ENCODE data around the gene ELL2. TPM values are rescaled to one million over a fixed set of nuclear protein-coding genes. Genes with fewer than 3 reads are reported as not detected.
A peak's percentile ranks its signal among the peaks of the same experiment; 100 is the strongest.

The ELL2 gene
- total RNA-seq, 2 experiments from 2014 or later: 11.6 to 15.0 TPM

DNA sequence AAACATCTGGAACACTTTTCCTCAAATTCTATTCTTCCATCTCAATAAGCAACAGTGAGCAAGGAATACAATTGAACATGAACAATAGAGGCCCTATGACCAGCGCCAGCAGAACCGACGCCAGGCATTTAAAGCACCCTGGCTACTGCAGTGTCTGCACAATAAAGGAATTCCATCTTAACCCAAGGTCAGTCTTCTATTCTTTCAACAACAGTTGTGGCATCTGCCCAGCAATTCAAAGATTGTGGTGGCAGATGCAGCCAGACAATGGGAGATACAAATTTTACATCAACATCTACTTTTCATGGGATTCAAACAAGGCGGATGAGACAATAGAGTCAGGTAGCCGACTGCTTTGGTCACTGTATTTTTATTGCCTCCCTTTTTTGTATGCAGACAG lies 65.9 kb downstream of the ELL2 start:
- ATAC-seq (ENCODE audit: low read depth) (no peak), DNase-seq (no peak)
- Mint-ChIP-seq H3K36me3 (peaks cover 12% of the 10 kb centered on the region), H3K27ac (no peak overlapping the region), H3K27me3 (no peaks in the 10 kb centered on the region), H3K4me1 (no peaks in the 10 kb centered on the region), H3K4me3 (no peak overlapping the region), H3K9me3 (no peaks in the 10 kb centered on the region)
- POLR2A ChIA-PET: no interaction called here

DNA sequence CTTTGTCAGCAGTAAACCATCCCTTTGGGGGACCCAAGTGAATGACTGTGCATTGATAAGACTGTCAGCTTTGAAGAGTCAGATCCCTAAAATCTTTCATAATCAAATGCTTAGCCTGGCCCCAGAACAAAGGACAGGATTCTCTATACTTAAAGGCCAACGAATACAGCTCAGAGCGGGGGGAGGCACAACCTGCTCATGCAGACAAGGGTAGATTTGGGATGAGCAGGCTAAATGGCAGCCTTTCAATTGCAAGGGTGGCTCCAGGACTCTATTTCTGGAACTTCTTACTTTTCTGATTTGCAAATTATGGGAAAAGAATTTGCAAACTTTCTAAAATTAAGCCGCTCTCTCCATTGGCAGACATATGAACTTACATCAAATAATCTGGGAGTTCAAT lies 66.4 kb downstream of the ELL2 start:
- no peak for ATAC-seq (ENCODE audit: low read depth)
- DNase-seq: no peak
- Mint-ChIP-seq H3K27ac (no peak overlapping the region), H3K4me1 (no peaks in the 10 kb centered on the region), H3K36me3 (peaks cover 12% of the 10 kb centered on the region), H3K27me3 (no peaks in the 10 kb centered on the region), H3K9me3 (no peaks in the 10 kb centered on the region), H3K4me3 (no peak overlapping the region)
- POLR2A ChIA-PET: no interaction called here

DNA sequence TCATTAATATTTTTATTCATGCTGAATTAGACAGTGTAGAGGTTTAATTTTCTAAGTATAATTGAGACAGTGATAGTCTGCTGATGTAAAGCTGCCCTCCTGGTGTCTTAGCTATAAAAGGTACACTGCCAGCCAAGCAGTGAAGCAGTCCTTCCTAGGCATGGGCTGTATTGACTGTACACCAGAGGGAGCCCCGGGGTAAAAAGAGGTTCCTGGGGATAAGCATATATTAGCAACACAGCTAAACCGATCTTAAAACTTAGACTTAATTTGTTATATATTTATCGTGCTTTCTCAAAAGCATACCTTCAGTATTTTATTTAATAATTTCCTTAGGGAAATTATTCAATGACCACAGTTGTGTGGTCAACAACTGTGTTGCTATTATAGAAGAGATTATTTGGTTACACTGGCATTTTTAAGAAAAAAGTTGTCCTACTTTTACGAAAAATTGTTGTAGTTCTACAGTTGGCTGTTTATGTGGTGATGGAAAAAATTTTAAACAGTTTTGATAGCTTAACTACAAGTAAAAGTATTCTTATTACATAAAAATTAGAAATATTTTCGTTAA lies 68.8 kb downstream of the ELL2 start:
- no peak overlapping the region for H3K4me3 Mint-ChIP-seq
- no peaks in the 10 kb centered on the region for H3K4me1 Mint-ChIP-seq
- POLR2A ChIA-PET: no interaction called here
- peaks cover 7% of the 10 kb centered on the region for H3K36me3 Mint-ChIP-seq
- no peak overlapping the region for H3K27ac Mint-ChIP-seq
- no peaks in the 10 kb centered on the region for H3K27me3 Mint-ChIP-seq
- ATAC-seq (ENCODE audit: low read depth): peak; percentile 60
- no peaks in the 10 kb centered on the region for H3K9me3 Mint-ChIP-seq
- DNase-seq: no peak

DNA sequence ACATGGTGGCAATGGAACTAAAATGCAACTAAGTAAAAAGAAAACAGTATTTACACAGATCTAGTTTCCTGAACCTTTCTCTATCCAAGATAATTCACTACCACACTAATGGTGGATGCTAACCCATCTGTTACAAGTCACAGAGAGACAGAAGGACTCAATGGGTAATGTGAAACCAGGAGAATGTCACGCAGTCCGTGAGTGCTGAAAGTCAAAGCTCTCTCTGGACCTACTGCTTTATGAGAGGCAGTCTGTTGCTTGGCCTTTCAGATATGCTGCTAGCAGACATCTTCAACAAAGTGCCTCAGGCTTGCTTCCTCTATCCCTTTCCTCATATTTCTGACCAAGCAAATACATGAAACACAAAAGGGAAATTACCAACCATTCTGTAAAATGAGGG lies 70.2 kb downstream of the ELL2 start:
- Mint-ChIP-seq H3K4me3 (no peak overlapping the region), H3K36me3 (peaks cover 11% of the 10 kb centered on the region), H3K9me3 (no peaks in the 10 kb centered on the region), H3K4me1 (no peaks in the 10 kb centered on the region), H3K27me3 (no peaks in the 10 kb centered on the region), H3K27ac (no peak overlapping the region)
- DNase-seq (no peak), ATAC-seq (ENCODE audit: low read depth) (no peak)
- POLR2A ChIA-PET: no interaction called here

DNA sequence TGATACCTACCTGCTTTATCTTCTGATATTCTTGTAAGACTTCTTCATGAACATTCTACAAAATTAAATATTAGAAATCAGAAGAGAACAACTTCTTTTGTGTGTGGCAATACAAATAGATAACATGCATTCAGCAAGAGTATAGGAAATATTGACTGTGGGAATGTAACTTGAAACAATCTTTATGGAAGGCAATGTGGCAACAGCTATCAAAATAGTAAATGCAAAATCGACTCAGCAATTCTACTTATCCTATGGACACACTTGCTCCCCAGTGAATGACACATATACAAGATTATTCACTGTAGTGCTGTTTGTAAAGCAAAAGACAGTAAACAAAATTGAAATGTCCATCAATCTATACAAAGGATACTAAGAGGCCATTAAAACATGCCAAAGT lies 72.6 kb downstream of the ELL2 start:
- Mint-ChIP-seq H3K4me3 (no peak overlapping the region), H3K27ac (no peak overlapping the region), H3K4me1 (no peaks in the 10 kb centered on the region), H3K27me3 (no peaks in the 10 kb centered on the region), H3K36me3 (peaks cover 9% of the 10 kb centered on the region), H3K9me3 (no peaks in the 10 kb centered on the region)
- POLR2A ChIA-PET: no interaction called here
- ATAC-seq (ENCODE audit: low read depth): no peak
- no peak for DNase-seq

DNA sequence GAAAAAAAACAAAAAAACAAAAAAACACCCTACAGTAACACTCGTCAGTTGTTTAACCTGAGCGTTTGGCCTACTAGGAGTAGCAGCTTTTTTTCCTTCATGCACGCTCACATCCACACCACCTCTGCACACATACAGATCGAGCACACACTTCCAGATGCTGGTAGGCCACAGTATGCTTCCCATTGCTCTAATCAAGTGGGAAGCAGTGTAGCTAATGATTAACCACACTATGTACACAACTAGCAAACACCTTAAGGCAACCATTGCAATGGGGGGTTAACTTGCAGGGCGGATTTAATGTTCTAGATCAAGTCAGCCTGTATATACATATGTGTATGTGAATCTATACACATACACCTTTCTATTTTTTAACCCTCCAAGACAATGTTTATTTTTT lies 73.7 kb downstream of the ELL2 start:
- DNase-seq (no peak), ATAC-seq (ENCODE audit: low read depth) (no peak)
- Mint-ChIP-seq H3K4me1 (no peaks in the 10 kb centered on the region), H3K4me3 (no peak overlapping the region), H3K27ac (no peak overlapping the region), H3K9me3 (no peaks in the 10 kb centered on the region), H3K27me3 (no peaks in the 10 kb centered on the region), H3K36me3 (peaks cover 9% of the 10 kb centered on the region)
- POLR2A ChIA-PET: no interaction called here

DNA sequence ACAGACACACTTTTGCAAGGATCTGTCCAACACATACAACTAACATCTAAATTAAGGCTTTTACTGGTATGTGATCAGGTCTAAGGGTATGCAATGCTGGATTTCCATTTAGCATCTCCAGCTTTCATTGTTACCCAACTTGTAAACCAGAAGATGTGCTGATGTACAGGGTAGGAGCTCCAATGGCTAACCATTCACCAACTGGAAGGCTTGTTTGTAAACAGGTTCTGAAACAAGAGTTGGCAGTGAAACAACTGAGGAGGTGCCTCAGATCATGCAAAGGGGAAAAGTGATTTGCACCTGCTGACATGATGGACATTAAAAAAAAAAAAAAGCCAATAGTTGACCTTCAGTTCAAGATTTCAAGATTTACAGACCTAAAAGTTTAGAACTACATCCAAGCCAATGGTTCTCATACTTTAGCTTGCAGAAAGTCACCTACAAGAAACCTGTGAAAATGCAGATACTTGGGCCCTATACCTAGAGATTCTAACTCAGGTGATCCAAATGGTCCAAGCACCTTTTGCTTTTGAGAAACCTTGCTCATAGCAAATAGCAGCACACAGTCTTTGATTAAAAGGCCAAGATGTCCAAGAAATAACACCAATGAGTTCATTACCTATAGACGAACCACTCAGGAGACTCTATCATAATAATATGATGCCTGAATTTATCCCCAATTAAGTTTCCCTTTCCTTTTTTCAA lies 75.2 kb downstream of the ELL2 start:
- POLR2A ChIA-PET: no interaction called here
- Mint-ChIP-seq H3K36me3 (peaks cover 9% of the 10 kb centered on the region), H3K4me1 (no peaks in the 10 kb centered on the region), H3K27me3 (no peaks in the 10 kb centered on the region), H3K9me3 (no peaks in the 10 kb centered on the region), H3K27ac (no peak overlapping the region), H3K4me3 (no peak overlapping the region)
- ATAC-seq (ENCODE audit: low read depth): no peak
- no peak for DNase-seq

DNA sequence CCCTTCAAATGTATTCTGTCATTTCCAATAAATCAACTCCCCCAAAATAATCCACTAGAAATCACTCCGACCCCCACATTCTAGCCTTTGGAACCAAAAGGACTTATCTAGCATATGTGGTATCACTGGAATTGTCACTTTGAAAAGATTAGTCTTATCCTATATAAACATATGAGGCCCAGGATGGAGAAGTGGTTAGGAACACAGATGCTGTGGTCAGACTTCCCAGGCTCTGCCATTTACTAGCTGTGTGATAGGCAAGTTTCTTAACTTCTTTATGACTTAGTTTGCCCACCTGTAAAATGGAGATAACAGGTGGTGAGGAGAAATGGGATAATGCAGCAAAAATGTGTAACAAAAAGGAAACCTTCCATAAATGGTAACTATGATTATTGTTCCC lies 77.1 kb downstream of the ELL2 start:
- H3K36me3 Mint-ChIP-seq: peaks cover 9% of the 10 kb centered on the region
- H3K4me3 Mint-ChIP-seq: no peak overlapping the region
- H3K4me1 Mint-ChIP-seq: no peaks in the 10 kb centered on the region
- POLR2A ChIA-PET: no interaction called here
- H3K27ac Mint-ChIP-seq: no peak overlapping the region
- no peaks in the 10 kb centered on the region for H3K9me3 Mint-ChIP-seq
- H3K27me3 Mint-ChIP-seq: no peaks in the 10 kb centered on the region
- no peak for ATAC-seq (ENCODE audit: low read depth)
- no peak for DNase-seq

DNA sequence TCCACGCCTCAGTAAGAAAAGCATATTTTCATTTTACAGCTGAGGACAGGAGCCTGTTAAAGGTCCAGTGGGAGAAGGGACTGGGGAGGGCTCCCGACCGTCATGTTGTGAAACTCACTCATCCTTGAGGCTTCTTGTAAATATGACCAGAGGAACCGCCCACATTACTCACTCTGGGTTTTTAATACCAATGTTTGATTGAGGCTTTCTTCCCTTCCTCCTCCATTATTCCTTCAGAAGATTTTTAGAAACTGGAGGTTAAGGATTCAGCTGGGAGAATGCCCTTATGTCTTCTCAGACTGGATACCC lies 77.7 kb downstream of the ELL2 start:
- peaks cover 9% of the 10 kb centered on the region for H3K36me3 Mint-ChIP-seq
- POLR2A ChIA-PET: no interaction called here
- no peaks in the 10 kb centered on the region for H3K27me3 Mint-ChIP-seq
- H3K27ac Mint-ChIP-seq: no peak overlapping the region
- no peaks in the 10 kb centered on the region for H3K9me3 Mint-ChIP-seq
- ATAC-seq (ENCODE audit: low read depth) (no peak), DNase-seq (no peak)
- no peaks in the 10 kb centered on the region for H3K4me1 Mint-ChIP-seq
- H3K4me3 Mint-ChIP-seq: no peak overlapping the region

DNA sequence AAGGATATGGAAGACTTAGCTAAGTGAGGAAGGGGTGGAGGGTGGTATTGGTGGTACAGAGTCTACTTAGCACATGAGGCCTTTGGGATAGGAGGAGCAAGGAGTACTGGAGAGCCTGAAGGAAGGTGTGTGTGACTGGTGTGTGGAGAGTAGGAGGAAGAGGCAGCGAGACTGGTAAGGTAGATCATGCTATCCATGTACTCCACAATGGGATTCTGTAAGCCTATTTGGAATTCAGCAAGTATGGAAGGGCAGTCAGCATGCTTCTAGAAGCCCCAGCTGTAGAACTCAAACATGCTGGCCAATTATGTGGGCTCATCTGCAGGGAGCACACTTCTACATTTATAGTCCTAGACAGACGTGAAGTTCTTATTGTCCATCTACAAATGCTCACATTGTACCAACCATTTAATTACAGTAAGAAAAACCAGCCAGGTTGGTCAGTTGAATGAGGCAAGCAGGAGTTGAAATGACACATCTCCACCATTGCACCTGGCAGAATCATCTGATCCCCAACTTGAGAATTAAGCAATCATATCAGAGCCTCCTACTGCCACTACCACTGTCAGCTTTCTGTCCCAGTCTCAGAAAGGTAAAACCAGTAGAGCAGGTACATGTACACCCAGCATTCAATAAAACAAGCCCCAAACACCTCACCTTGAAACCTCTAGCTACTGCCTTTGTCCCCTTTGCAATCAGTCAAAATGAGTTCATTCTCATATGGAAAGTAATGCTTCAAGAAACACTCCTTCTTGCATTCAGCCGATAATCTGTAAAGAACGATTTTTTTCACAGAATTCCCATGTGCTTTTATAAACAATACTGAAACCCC lies 78.2 kb downstream of the ELL2 start:
- H3K36me3 Mint-ChIP-seq: peaks cover 9% of the 10 kb centered on the region
- no peaks in the 10 kb centered on the region for H3K4me1 Mint-ChIP-seq
- no peak for DNase-seq
- no peaks in the 10 kb centered on the region for H3K27me3 Mint-ChIP-seq
- H3K9me3 Mint-ChIP-seq: no peaks in the 10 kb centered on the region
- no peak overlapping the region for H3K27ac Mint-ChIP-seq
- ATAC-seq (ENCODE audit: low read depth): no peak
- POLR2A ChIA-PET: no interaction called here
- H3K4me3 Mint-ChIP-seq: no peak overlapping the region

DNA sequence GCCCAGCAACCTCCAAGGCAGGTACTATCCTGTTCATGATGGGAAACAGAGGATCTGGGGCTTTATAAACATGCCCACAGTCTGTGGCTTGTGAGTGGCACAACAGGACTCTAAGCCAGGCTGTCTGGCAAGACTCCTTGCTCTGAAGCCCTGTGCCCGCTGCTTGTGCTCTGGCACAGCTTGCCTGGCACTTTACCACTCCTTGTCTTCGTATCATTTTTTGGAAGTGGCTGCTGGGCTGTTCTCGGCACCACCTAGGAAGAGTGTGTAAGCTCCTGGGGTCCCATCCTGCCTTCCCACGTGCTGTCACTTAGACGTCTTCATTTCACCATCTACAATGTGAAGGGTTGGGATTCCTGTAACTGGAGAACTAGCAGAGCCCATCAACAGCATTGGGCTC lies 79.8 kb downstream of the ELL2 start:
- H3K4me3 Mint-ChIP-seq: no peak overlapping the region
- no peak overlapping the region for H3K27ac Mint-ChIP-seq
- no peak for ATAC-seq (ENCODE audit: low read depth)
- no peaks in the 10 kb centered on the region for H3K4me1 Mint-ChIP-seq
- no peak for DNase-seq
- no peaks in the 10 kb centered on the region for H3K27me3 Mint-ChIP-seq
- POLR2A ChIA-PET: no interaction called here
- no peaks in the 10 kb centered on the region for H3K9me3 Mint-ChIP-seq
- peaks cover 2% of the 10 kb centered on the region for H3K36me3 Mint-ChIP-seq

DNA sequence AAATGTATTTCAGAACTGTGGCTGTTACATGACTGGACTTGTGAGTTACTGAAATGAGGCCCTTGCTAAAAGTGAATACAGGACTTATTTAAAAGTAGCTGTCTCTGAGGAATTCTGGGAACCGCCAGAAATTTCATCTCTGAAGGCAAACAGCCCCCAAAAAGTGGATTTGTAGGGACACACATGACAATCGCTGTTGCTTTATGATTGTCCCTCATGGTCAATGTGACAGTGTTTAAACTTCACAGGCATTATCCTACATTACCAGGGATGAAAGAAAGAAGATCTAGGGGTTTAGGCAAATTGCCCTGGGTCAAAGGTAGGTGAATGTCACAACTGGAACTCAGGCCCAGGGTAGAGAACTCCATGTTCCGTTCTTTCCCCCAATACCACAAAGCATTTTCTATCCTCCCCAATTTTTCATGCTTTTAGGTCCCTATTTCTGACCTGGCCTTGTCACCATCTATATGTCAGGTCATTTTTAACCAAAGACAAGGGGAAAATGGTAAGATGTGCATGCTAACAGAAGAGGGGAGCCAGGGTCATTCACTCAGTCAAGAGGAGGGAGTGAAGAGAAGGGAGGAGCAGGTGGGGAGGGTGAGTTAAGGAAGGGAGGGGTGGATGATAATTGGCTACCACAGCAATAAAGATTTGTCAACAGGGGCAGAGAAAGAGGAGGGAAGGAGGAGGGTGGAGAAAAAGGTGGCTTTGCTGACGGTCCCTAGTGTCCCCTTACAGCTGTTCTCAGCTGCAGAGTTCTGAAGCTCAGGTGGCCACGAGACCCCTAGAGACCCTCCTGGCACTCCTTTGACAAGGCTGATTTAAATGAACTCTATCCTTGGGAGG lies 81.3 kb downstream of the ELL2 start:
- Mint-ChIP-seq H3K9me3 (no peaks in the 10 kb centered on the region), H3K27me3 (peaks cover 4% of the 10 kb centered on the region), H3K4me3 (no peak overlapping the region), H3K4me1 (no peaks in the 10 kb centered on the region), H3K27ac (no peak overlapping the region), H3K36me3 (peaks cover 2% of the 10 kb centered on the region)
- POLR2A ChIA-PET: no interaction called here
- DNase-seq (no peak), ATAC-seq (ENCODE audit: low read depth) (no peak)

DNA sequence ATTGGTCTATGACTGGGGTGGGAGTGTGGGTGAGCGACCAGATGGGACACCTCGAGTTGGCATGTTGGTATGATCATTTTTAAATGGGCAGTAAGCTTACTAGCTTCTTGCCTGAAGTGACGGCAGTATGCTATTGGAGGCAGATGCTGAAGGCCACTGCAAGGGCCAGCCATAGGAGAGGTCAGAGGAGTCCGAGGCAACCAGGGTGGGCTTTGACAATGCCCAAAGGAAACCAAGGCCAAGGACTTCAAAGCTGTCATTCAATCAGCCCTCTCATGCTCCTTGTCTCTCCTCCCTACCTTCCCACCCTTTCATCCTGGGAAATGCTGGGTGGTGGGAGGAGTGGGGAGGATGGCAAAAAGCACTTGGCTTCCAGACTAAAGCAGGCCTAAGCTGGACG lies 82.0 kb downstream of the ELL2 start:
- peaks cover 2% of the 10 kb centered on the region for H3K36me3 Mint-ChIP-seq
- POLR2A ChIA-PET: no interaction called here
- H3K4me3 Mint-ChIP-seq: no peak overlapping the region
- ATAC-seq (ENCODE audit: low read depth) (no peak), DNase-seq (no peak)
- H3K4me1 Mint-ChIP-seq: no peaks in the 10 kb centered on the region
- no peak overlapping the region for H3K27ac Mint-ChIP-seq
- H3K9me3 Mint-ChIP-seq: no peaks in the 10 kb centered on the region
- H3K27me3 Mint-ChIP-seq: peaks cover 4% of the 10 kb centered on the region
